HUES64 (cell line): Measurements from ENCODE around the gene MAPKAPK5.
"Not testable (repeated sequence)": the region's sequence is repeated elsewhere in the genome, so short reads cannot be mapped to it uniquely, and the experiment has no call there.

Source experiments
- H3K27ac ChIP-seq: 2 replicates; pipeline ENCODE4 v1.7.0; 2013; ENCODE audit warnings: low read depth, low read length, inconsistent platforms
- H3K27me3 ChIP-seq: 2 replicates; pipeline ENCODE4 v1.6.1; 2013; ENCODE audit warnings: mild to moderate bottlenecking, low read length; ENCODE audit not compliant: insufficient read depth
- H3K36me3 ChIP-seq: 2 replicates; pipeline ENCODE4 v1.6.1; 2013; ENCODE audit warnings: mild to moderate bottlenecking, low read length; ENCODE audit not compliant: insufficient read depth
- H3K4me1 ChIP-seq: 2 replicates; pipeline ENCODE4 v1.6.1; 2013; ENCODE audit warnings: mild to moderate bottlenecking, low read length, moderate library complexity; ENCODE audit not compliant: insufficient read depth
- H3K4me3 ChIP-seq: 2 replicates; pipeline ENCODE4 v1.5.1; 2013; ENCODE audit warnings: mild to moderate bottlenecking, low read length, moderate library complexity
- H3K9ac ChIP-seq: 2 replicates; pipeline ENCODE4 v1.6.1; 2013; ENCODE audit warnings: mild to moderate bottlenecking, low read depth, low read length
- H3K9me3 ChIP-seq: 2 replicates; pipeline ENCODE4 v1.6.1; 2013; ENCODE audit warnings: low read depth, low read length; ENCODE audit not compliant: insufficient read depth
- WGBS: fragments of 150-250, 120-280 bp; methylation state at CpG from one replicate; pipeline ENCODE4 v1.1.7; 2013; ENCODE audit warnings: missing lambda C conversion rate; 5-methylcytosine and 5-hydroxymethylcytosine counted together

MAPKAPK5 gene

DNA sequence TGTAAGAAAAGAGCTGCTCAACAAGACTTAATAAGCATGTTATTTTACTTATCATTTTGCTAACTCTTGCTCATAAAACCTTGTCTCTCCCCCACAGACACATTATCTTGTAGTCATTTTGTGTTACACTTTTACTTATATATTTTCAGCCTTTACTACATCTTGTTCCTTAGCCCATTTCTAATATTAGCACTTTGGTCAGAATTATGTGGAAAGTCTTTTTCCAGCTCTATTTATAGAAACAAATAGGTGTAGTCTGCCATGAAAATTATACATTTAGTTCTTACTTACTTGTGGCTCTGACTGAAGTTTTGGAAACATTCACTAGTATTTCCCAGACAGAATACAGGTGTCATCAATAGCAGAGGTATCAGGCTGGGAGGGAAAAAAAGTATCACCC lies 94.8 kb downstream of the MAPKAPK5 start:
- no peak overlapping the region for H3K9ac ChIP-seq
- H3K27ac ChIP-seq: no peak overlapping the region
- H3K36me3 ChIP-seq: no peaks in the 10 kb centered on the region
- no peaks in the 10 kb centered on the region for H3K27me3 ChIP-seq
- no peaks in the 10 kb centered on the region for H3K4me1 ChIP-seq
- no peak overlapping the region for H3K4me3 ChIP-seq
- no peaks in the 10 kb centered on the region for H3K9me3 ChIP-seq

- 94% methylated on average over 1 of the region's 1 CpG for WGBS
- Histone ChIP-seq H3K4me1 (no peaks in the 10 kb centered on the region), H3K4me3 (no peak overlapping the region)
Measured at GRCh38 chr12:111937429-111937828, 95.4 kb downstream of the MAPKAPK5 start.

GRCh38 chr12:111942557-111942956 lies 100.5 kb downstream of the MAPKAPK5 start:
- Histone ChIP-seq H3K9ac (no peak overlapping the region), H3K9me3 (no peaks in the 10 kb centered on the region), H3K4me3 (no peak overlapping the region), H3K27ac (no peak overlapping the region), H3K36me3 (no peaks in the 10 kb centered on the region), H3K4me1 (peaks cover under 1% of the 10 kb centered on the region; the same call in 1 of the 2 replicates), H3K27me3 (no peaks in the 10 kb centered on the region)
- 85% methylated on average over 5 of the region's 5 CpGs for WGBS

More at GRCh38 chr12:111937429-111937828, 95.4 kb downstream of the MAPKAPK5 start:
- H3K9me3 ChIP-seq: no peaks in the 10 kb centered on the region
- H3K27me3 ChIP-seq: no peaks in the 10 kb centered on the region
- H3K36me3 ChIP-seq: no peaks in the 10 kb centered on the region
- no peak overlapping the region for H3K27ac ChIP-seq
- no peak overlapping the region for H3K9ac ChIP-seq

DNA sequence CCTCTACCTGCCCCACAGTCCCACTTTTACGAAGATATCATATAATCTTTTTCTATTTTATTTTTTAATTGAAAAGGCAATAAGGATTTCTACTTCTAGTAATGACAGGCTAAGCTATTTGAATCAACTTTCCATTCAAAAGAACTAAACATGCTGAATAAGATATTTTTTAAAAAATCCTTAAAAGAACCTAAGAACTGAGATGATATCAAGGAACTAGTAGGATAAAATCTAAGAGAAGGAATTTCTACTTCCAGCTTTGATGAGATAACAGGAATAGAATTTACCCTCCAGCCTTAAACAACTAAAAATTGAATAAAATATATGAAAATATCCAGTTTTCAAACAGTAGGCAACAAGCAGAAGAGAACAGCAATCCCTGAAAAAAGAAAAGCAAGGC lies 101.9 kb downstream of the MAPKAPK5 start:
- H3K36me3 ChIP-seq: no peaks in the 10 kb centered on the region
- no CpG with 5 or more reads among the region's 1 CpG for WGBS
- no peak overlapping the region for H3K9ac ChIP-seq
- H3K27me3 ChIP-seq: no peaks in the 10 kb centered on the region
- H3K9me3 ChIP-seq: no peaks in the 10 kb centered on the region
- peaks cover 10% of the 10 kb centered on the region for H3K4me1 ChIP-seq
- no peak overlapping the region for H3K27ac ChIP-seq
- no peak overlapping the region for H3K4me3 ChIP-seq

GRCh38 chr12:111950961-111951676 lies 109.1 kb downstream of the MAPKAPK5 start:
- WGBS: 95% methylated on average over 3 of the region's 3 CpGs
- not testable (repeated sequence) for H3K4me3 ChIP-seq

More at GRCh38 chr12:111950961-111951676, 109.1 kb downstream of the MAPKAPK5 start:
- H3K9ac ChIP-seq, H3K4me1 ChIP-seq, H3K27ac ChIP-seq, H3K36me3 ChIP-seq, H3K27me3 ChIP-seq: not testable (repeated sequence)
- H3K9me3 ChIP-seq: peaks cover 26% of the 10 kb centered on the region; the same call in 1 of the 2 replicates
